ENCODE results near the gene SERF2. TPM values are rescaled to one million over a fixed set of nuclear protein-coding genes. Genes with fewer than 3 reads are reported as not detected.
"Not testable (repeated sequence)": the region's sequence is repeated elsewhere in the genome, so short reads cannot be mapped to it uniquely, and the experiment has no call there.

The SERF2 gene
- total RNA-seq, 1 donor from 2014 or later = 578 TPM

- Mint-ChIP-seq H3K27me3 (ENCODE audit: low read depth) (no peaks in the 10 kb centered on the region), H3K4me1 (peaks cover 22% of the 10 kb centered on the region), H3K36me3 (ENCODE audit: low read depth) (peaks cover 4% of the 10 kb centered on the region), H3K9me3 (peaks cover 5% of the 10 kb centered on the region), H3K27ac (ENCODE audit: unreplicated experiment) (no peak overlapping the region), H3K4me3 (peak overlapping the region; percentile 56)
- no peak for DNase-seq (ENCODE audit: low read depth, low spot score)
- TF ChIP-seq CTCF (conservative IDR thresholded peaks at IDR 0.05) = no peak
Measured at GRCh38 chr15:43821505-43821904, 29.4 kb downstream of the SERF2 start.

- no peak for TF ChIP-seq CTCF (conservative IDR thresholded peaks at IDR 0.05)
- peak; percentile 80 for DNase-seq (ENCODE audit: low read depth, low spot score)
Measured at GRCh38 chr15:43824302-43825246, 32.5 kb downstream of the SERF2 start, which contains the start of gene MFAP1. Gene MFAP1, minus strand, starts transcription at chr15:43824690. Its CDS starts 121 bp downstream, at chr15:43824569.

DNA sequence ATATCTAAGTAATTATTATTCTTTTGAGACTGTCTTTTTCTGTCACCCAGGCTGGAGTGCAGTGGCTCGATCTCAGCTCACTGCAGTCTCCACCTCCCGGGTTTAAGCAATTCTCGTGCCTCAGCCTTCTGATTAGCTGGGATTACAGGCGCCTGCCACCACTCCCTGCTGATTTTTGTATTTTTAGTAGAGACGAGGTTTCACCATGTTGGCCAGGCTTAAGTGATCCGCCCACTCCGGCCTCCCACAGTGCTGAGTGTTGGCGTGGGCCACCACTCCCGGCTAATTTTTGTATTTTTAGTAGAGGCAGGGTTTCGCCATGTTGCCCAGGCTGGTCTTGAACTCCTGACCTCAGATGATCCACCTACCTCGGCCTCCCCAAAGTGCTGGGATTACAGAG, 33.2 kb downstream of the SERF2 start:
- not testable (repeated sequence) for H3K27ac Mint-ChIP-seq (ENCODE audit: unreplicated experiment); H3K36me3 Mint-ChIP-seq (ENCODE audit: low read depth); DNase-seq (ENCODE audit: low read depth, low spot score); H3K9me3 Mint-ChIP-seq; H3K27me3 Mint-ChIP-seq (ENCODE audit: low read depth)
- Mint-ChIP-seq H3K4me3 (peak overlapping the region; percentile 96), H3K4me1 (peaks cover 45% of the 10 kb centered on the region)

More at GRCh38 chr15:43824302-43825246, 32.5 kb downstream of the SERF2 start, which contains the start of gene MFAP1:
- peaks cover 5% of the 10 kb centered on the region for H3K9me3 Mint-ChIP-seq
- peak within 1 kb of the TSS; percentile 96 for H3K4me3 Mint-ChIP-seq
- peaks cover 9% of the 10 kb centered on the region for H3K36me3 Mint-ChIP-seq (ENCODE audit: low read depth)
- H3K27ac Mint-ChIP-seq (ENCODE audit: unreplicated experiment) = peak within 1 kb of the TSS; percentile 98
- H3K27me3 Mint-ChIP-seq (ENCODE audit: low read depth) = no peaks in the 10 kb centered on the region
- peaks cover 45% of the 10 kb centered on the region for H3K4me1 Mint-ChIP-seq

GRCh38 chr15:43826029-43826507, 33.9 kb downstream of the SERF2 start:
- Mint-ChIP-seq H3K27me3 (ENCODE audit: low read depth) (no peaks in the 10 kb centered on the region), H3K9me3 (peaks cover 5% of the 10 kb centered on the region), H3K27ac (ENCODE audit: unreplicated experiment) (peak overlapping the region; percentile 35), H3K36me3 (ENCODE audit: low read depth) (peaks cover 9% of the 10 kb centered on the region), H3K4me1 (peaks cover 44% of the 10 kb centered on the region), H3K4me3 (peak overlapping the region; percentile 96)
- DNase-seq (ENCODE audit: low read depth, low spot score) = no peak
- no peak for TF ChIP-seq CTCF (conservative IDR thresholded peaks at IDR 0.05)

- peak; percentile 77 for DNase-seq (ENCODE audit: low read depth, low spot score)
- H3K27me3 Mint-ChIP-seq (ENCODE audit: low read depth) = no peaks in the 10 kb centered on the region
- H3K27ac Mint-ChIP-seq (ENCODE audit: unreplicated experiment) = peak within 1 kb of the TSS; percentile 99
Measured at GRCh38 chr15:43826508-43827341, 34.6 kb downstream of the SERF2 start, which contains the start of gene WDR76. Gene WDR76, plus strand, starts transcription at chr15:43827002. Its CDS starts 31 bp downstream, at chr15:43827033.

More at GRCh38 chr15:43826508-43827341, 34.6 kb downstream of the SERF2 start, which contains the start of gene WDR76:
- Mint-ChIP-seq H3K4me1 (peaks cover 40% of the 10 kb centered on the region), H3K9me3 (peaks cover 5% of the 10 kb centered on the region), H3K4me3 (peak within 1 kb of the TSS; percentile 96), H3K36me3 (ENCODE audit: low read depth) (peaks cover 9% of the 10 kb centered on the region)
- no peak for TF ChIP-seq CTCF (conservative IDR thresholded peaks at IDR 0.05)

Data from neural crest cell (in vitro differentiated cells).